ENCODE data around the gene KRT33A.

Gene KRT33A

DNA sequence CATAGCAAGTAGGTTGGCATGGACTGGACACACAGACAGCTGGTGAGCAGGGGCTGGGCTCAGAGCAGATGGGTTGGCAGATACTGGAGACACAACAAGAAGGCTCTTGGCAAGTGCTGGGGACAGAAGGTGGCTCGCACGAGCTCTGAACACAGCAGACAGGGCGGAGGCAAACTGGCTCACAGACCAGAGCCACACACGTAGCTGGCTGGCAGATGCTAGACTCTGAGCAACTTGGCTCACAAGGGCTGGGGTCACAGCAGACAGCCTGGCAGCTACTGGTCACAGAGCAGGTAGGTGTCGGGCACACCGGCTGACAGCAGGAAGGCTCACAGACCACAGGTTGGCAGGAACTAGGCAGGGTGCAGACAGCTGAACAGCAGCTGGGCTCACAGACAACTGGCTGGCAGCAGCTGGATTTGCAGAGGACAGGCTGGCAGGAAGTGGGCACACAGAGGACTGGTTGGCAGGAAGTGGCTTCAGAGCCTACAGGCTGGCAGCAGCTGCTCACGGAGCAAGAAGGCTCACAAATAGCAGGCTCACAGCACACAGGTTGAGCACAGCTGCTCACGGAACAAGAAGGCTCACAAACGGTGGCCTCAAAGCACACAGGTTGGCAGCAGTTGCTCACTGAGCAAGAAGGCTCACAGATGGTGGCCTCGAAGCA is 42.2 kb downstream of the KRT33A start:
- DNase-seq, result peak; percentile 49
- H3K4me3 Mint-ChIP-seq, result peak overlapping the region; percentile 32
- H3K27me3 Mint-ChIP-seq, result no peaks in the 10 kb centered on the region
- H3K36me3 Mint-ChIP-seq (ENCODE audit: low read depth), result no peaks in the 10 kb centered on the region
- no peaks in the 10 kb centered on the region for H3K9me3 Mint-ChIP-seq
- peaks cover 44% of the 10 kb centered on the region for H3K4me1 Mint-ChIP-seq
- peak overlapping the region; percentile 78 for H3K27ac Mint-ChIP-seq
- ATAC-seq, result peak; percentile 73

DNA sequence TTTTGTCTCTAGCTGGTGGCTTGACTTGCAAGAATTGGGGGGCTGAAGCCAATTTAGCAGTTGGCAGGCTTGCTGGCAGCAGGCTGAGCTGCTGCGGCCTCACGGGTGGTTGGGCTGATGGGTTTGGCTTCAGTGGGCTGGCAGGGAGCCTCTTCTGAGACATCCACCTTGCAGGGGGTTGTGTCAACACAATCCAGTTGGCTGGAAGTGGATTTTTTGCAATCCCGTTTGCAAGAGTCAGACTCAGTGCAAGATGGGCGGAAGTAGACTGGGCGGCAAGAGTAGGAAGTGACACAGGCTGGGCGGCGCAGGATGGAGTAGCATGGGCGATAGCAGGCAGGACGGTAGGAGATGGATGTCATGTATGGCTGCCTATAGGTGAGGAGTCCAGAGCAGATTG is 43.0 kb downstream of the KRT33A start:
- Mint-ChIP-seq H3K4me3 (peak overlapping the region; percentile 0), H3K4me1 (peaks cover 43% of the 10 kb centered on the region), H3K27me3 (no peaks in the 10 kb centered on the region), H3K36me3 (ENCODE audit: low read depth) (no peaks in the 10 kb centered on the region), H3K27ac (peak overlapping the region; percentile 78), H3K9me3 (no peaks in the 10 kb centered on the region)
- ATAC-seq (no peak), DNase-seq (no peak)

DNA sequence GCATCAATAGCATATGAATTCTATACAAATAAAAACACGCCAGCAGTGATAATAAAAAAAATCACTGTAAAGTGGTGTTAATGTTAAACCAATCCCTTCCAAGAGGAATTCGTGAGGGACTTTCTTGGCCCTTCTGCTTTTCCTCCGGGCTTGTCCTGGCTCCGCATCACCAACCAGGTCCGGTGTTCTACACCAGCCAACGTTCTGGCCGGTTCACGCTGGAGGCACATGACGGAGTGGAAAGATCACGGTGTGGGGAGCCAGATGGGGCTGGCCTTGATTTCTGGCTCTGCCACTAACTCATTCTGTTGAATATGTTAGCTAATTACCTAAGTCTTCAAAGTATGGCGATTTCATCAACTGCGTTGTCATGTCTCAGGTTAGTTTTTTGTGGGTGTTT is 46.5 kb downstream of the KRT33A start:
- H3K4me3 Mint-ChIP-seq, result no peak overlapping the region
- H3K36me3 Mint-ChIP-seq (ENCODE audit: low read depth), result no peaks in the 10 kb centered on the region
- H3K4me1 Mint-ChIP-seq, result peaks cover 35% of the 10 kb centered on the region
- DNase-seq (no peak), ATAC-seq (no peak)
- peaks cover 6% of the 10 kb centered on the region for H3K9me3 Mint-ChIP-seq
- H3K27me3 Mint-ChIP-seq, result no peaks in the 10 kb centered on the region
- no peak overlapping the region for H3K27ac Mint-ChIP-seq

DNA sequence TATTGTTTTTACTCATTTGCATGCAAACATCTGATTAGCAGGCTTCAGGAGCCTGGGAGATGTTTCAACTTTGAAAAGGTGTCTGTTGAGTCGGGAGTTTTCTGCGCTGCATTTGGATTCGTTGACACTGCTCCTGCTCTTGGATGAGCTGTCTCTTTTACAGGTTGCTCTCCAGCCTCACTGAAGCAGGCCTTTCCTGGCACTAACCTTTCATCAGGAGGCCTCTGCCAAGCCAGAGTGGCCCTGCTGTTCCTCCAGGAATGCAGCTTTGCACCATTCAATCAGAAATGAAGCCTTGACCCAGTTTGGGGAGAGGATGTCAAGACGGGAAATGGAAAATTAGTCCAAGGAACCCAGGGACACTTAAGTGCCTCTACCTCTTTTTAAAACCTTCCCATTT is 47.6 kb downstream of the KRT33A start:
- Mint-ChIP-seq H3K4me1 (peaks cover 24% of the 10 kb centered on the region), H3K27ac (no peak overlapping the region), H3K4me3 (no peak overlapping the region), H3K9me3 (peaks cover 6% of the 10 kb centered on the region), H3K36me3 (ENCODE audit: low read depth) (no peaks in the 10 kb centered on the region), H3K27me3 (no peaks in the 10 kb centered on the region)
- DNase-seq (no peak), ATAC-seq (no peak)

DNA sequence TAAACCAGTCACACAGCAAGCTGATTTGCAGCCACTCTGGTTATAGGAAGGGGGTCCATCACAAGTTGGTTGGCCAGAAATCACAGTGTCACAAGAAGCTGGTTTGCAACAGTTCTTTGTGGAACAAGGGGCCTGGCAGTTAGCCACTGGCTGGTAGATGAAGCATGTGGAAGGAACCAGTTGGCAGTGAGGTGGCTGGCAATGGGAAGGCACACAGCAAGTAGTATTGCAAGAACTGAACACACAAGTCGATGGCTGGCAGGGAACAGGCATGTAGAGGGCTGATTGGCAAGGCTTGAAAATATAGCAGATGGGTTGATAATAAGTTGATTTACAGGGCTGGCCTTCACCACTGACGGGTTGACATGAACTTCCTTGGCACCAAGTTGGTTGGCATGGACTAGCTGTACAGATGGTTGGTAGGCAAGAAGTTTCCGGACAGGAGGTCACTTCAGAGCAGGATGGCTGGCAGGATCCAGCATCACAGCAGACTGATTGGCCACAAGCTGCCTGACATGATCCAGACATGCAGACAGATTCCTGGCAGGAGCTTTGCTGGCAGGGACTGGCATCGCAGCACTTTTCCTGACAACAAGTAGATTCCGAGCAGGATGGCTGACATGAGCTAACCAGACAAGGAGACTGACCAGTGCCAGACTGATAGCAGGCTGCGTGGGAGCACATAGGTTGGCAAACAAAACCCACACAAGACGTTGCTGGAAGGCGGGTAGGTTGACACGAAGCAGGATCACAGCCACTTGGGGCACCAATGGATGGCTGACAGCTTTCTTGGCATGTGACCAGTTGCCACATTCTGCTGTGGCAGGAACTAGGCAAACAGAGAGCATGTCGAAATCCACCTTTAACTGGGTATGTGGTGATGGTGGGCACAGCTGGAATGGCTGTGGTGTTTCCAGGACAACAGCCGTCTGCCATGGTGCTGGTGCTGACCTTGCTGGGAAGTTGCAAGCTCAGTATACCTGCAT is 48.4 kb downstream of the KRT33A start, which contains the start of gene KRTAP29-1:
Gene KRTAP29-1 (minus strand): TSS at position 936 of the 986 bp plus-strand sequence. CDS start 0 bp downstream, at position 936.
- Mint-ChIP-seq H3K36me3 (ENCODE audit: low read depth) (no peaks in the 10 kb centered on the region), H3K9me3 (peaks cover 6% of the 10 kb centered on the region), H3K27ac (no peak within 1 kb of the TSS), H3K4me1 (peaks cover 17% of the 10 kb centered on the region), H3K4me3 (no peak within 1 kb of the TSS), H3K27me3 (no peaks in the 10 kb centered on the region)
- ATAC-seq (no peak), DNase-seq (no peak)

DNA sequence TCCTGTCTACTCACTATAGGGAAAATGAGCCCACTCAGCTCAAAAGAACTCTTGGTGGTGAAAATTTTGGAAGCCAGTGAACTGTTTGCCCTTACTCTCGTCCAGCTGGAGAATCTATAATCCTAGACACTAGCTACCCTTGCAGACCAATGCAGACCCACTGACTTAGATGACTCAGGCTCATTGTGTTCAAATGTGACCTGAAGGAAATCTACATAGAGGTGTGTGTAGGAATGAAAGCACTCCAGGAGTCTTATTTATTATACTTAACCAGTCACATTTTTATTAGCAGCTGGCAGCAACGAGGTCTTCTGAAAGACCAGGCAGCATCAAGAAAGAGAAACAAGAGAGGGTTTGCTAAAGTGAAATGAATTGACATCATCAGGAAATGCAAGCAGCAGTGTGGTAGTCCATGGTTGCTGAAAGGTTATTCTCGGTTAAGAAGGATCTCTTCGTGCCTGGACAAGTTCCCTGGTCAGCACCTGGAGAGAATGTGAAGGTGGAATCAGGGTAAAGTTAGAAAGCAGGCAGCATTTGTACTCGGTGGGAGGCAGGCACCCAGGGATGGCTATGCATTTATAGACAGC is 49.3 kb downstream of the KRT33A start:
- no peaks in the 10 kb centered on the region for H3K36me3 Mint-ChIP-seq (ENCODE audit: low read depth)
- no peak overlapping the region for H3K4me3 Mint-ChIP-seq
- no peak overlapping the region for H3K27ac Mint-ChIP-seq
- H3K9me3 Mint-ChIP-seq, result peaks cover 6% of the 10 kb centered on the region
- ATAC-seq (no peak), DNase-seq (no peak)
- H3K27me3 Mint-ChIP-seq, result no peaks in the 10 kb centered on the region
- peaks cover 12% of the 10 kb centered on the region for H3K4me1 Mint-ChIP-seq

DNA sequence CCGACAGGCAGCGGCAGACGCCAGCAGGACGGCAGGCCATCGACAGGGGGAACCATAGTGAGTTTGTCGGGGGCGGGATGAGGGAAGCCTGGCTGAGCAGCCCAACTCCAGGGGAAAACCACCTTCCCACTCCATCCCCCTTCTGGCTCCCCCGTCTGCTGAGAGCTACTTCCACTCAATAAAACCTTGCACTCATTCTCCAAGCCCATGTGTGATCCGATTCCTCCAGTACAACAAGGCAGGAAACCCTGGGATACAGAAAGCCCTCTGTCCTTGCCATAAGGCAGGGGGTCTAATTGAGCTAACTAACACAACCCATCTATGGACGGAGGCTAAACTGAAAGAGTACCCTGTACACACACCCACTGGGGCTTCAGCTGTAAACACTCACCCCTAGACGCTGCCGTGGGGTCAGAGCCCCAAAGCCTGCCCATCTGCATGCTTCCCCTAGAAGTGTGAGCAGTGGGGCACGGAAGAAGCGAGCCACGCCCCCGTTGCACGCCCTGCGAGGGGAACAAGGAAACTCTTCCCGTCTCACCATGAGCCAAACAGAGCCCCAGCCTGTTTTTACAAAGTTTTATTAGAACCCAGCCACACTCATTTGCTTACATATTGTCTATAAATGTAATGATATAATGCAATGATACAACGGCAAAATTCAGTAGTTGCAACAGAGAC is 52.0 kb downstream of the KRT33A start:
- Mint-ChIP-seq H3K27ac (no peak overlapping the region), H3K4me1 (peaks cover 12% of the 10 kb centered on the region), H3K36me3 (ENCODE audit: low read depth) (no peaks in the 10 kb centered on the region), H3K4me3 (no peak overlapping the region), H3K27me3 (no peaks in the 10 kb centered on the region), H3K9me3 (peaks cover 10% of the 10 kb centered on the region)
- ATAC-seq (no peak), DNase-seq (no peak)

DNA sequence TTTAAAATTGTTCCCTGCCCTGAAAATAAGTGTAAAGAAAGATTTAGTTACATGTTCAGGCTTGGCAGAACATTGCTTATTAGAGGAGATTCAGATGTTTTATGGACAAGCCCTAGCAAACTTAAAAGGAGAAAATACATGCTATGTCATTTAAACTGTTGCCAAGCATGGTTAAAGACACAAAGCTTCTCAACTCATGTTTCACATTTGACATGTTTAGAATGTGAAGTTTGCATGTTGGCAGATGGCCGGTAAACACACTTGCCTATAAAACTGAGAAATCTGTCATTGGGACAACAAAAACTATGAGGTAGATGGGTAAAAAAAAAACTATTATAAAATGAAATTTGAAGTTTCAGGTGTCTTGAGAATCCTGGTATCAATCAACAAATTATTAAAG is 53.8 kb downstream of the KRT33A start:
- DNase-seq (no peak), ATAC-seq (no peak)
- H3K4me1 Mint-ChIP-seq, result peaks cover 9% of the 10 kb centered on the region
- H3K4me3 Mint-ChIP-seq, result no peak overlapping the region
- H3K36me3 Mint-ChIP-seq (ENCODE audit: low read depth), result no peaks in the 10 kb centered on the region
- H3K9me3 Mint-ChIP-seq, result peaks cover 10% of the 10 kb centered on the region
- H3K27ac Mint-ChIP-seq, result no peak overlapping the region
- no peaks in the 10 kb centered on the region for H3K27me3 Mint-ChIP-seq

Measured in activated naive CD8-positive, alpha-beta T cell treated with anti-CD3 and anti-CD28 coated beads, Interleukin-2, amount 50 U/mL, for 24 hours (primary cell).